Measurements from ENCODE around the gene TPCN1. TPM values are rescaled to one million over a fixed set of nuclear protein-coding genes. Genes with fewer than 3 reads are reported as not detected.

The TPCN1 gene
- total RNA-seq, 1 donor from 2014 or later: 39.5 TPM

GRCh38 chr12:113174461-113175384 is 46.5 kb upstream of the TPCN1 start:
- Histone ChIP-seq H3K4me1 (no peaks in the 10 kb centered on the region), H3K27ac (no peak overlapping the region), H3K4me3 (no peak overlapping the region), H3K9me3 (no peaks in the 10 kb centered on the region), H3K36me3 (peaks cover 0 to 95% of the 10 kb centered on the region in 2 donors), H3K27me3 (no peaks in the 10 kb centered on the region)
- intact Hi-C loops (cut with DNase I): no loop called here
- TF ChIP-seq CTCF (IDR thresholded peaks at IDR 0.05): peak; percentile 80 to 98 (median 88)
- no peak for TF ChIP-seq POLR2AphosphoS5 (IDR thresholded peaks at IDR 0.05; ENCODE audit: insufficient read depth in 1 of 2, low read depth in 1 of 2)
- TF ChIP-seq POLR2A (IDR thresholded peaks at IDR 0.05): no peak
- DNase-seq (ENCODE audit: extremely low spot score in 2 of 2): no peak

GRCh38 chr12:113179023-113179422 is 42.2 kb upstream of the TPCN1 start:
- Histone ChIP-seq H3K4me3 (no peak overlapping the region), H3K4me1 (peaks cover 11% of the 10 kb centered on the region), H3K27ac (no peak overlapping the region), H3K9me3 (no peaks in the 10 kb centered on the region), H3K27me3 (no peaks in the 10 kb centered on the region), H3K36me3 (peaks cover 0 to 60% of the 10 kb centered on the region in 2 donors)
- no peak for TF ChIP-seq POLR2AphosphoS5 (IDR thresholded peaks at IDR 0.05; ENCODE audit: insufficient read depth in 1 of 2, low read depth in 1 of 2)
- no peak for TF ChIP-seq CTCF (IDR thresholded peaks at IDR 0.05)
- no peak for TF ChIP-seq POLR2A (IDR thresholded peaks at IDR 0.05)
- intact Hi-C loops (cut with DNase I): no loop called here
- no peak for DNase-seq (ENCODE audit: extremely low spot score in 2 of 2)

DNA sequence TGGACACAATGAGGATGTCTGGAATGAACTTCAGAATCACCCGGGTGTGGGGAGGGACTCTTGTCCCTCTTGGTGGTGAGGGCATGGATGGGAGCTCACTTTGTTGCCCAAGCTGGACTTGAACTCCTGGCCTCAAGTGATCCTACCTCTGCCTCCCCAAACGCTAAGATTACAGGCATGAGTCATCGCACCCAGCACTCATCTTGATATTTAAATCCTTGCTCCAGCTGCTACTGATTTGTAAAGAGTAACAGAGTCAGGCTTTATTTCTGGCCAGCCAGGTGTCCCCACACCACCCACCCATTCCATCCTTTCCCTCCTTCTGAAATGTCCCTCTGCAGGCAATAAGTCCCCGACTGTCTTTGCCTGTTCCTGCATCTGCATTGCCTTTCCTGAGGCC is 40.9 kb upstream of the TPCN1 start:
- peaks cover 16% of the 10 kb centered on the region for H3K4me1 ChIP-seq
- no peak overlapping the region for H3K4me3 ChIP-seq
- H3K27me3 ChIP-seq: no peaks in the 10 kb centered on the region
- peaks cover 0 to 52% of the 10 kb centered on the region in 2 donors for H3K36me3 ChIP-seq
- DNase-seq (ENCODE audit: extremely low spot score in 2 of 2): no peak
- no peak for TF ChIP-seq CTCF (IDR thresholded peaks at IDR 0.05)
- no peak for TF ChIP-seq POLR2AphosphoS5 (IDR thresholded peaks at IDR 0.05; ENCODE audit: insufficient read depth in 1 of 2, low read depth in 1 of 2)
- no peak for TF ChIP-seq POLR2A (IDR thresholded peaks at IDR 0.05)
- no peak overlapping the region for H3K27ac ChIP-seq
- intact Hi-C loops (cut with DNase I): no loop called here
- H3K9me3 ChIP-seq: no peaks in the 10 kb centered on the region

- intact Hi-C loops (cut with DNase I): no loop called here
- Histone ChIP-seq H3K27ac (no peak overlapping the region), H3K4me3 (no peak overlapping the region), H3K27me3 (no peaks in the 10 kb centered on the region), H3K4me1 (peaks cover 26% of the 10 kb centered on the region), H3K36me3 (peaks cover 0 to 36% of the 10 kb centered on the region in 2 donors), H3K9me3 (no peaks in the 10 kb centered on the region)
- DNase-seq (ENCODE audit: extremely low spot score in 2 of 2): no peak
- TF ChIP-seq CTCF (IDR thresholded peaks at IDR 0.05) (no peak), POLR2A (IDR thresholded peaks at IDR 0.05) (no peak), POLR2AphosphoS5 (IDR thresholded peaks at IDR 0.05; ENCODE audit: insufficient read depth in 1 of 2, low read depth in 1 of 2) (no peak)
These were observed 39.3 kb upstream of the TPCN1 start for GRCh38 chr12:113181975-113182374.

GRCh38 chr12:113183030-113183589 is 38.2 kb upstream of the TPCN1 start:
- no peak overlapping the region for H3K4me3 ChIP-seq
- peaks cover 31% of the 10 kb centered on the region for H3K4me1 ChIP-seq
- DNase-seq (ENCODE audit: extremely low spot score in 2 of 2): no peak
- peaks cover 0 to 25% of the 10 kb centered on the region in 2 donors for H3K36me3 ChIP-seq
- no peak for TF ChIP-seq POLR2A (IDR thresholded peaks at IDR 0.05)
- TF ChIP-seq POLR2AphosphoS5 (IDR thresholded peaks at IDR 0.05; ENCODE audit: insufficient read depth in 1 of 2, low read depth in 1 of 2): no peak
- TF ChIP-seq CTCF (IDR thresholded peaks at IDR 0.05): no peak
- no peak overlapping the region for H3K27ac ChIP-seq
- intact Hi-C loops (cut with DNase I): no loop called here
- no peaks in the 10 kb centered on the region for H3K9me3 ChIP-seq
- no peaks in the 10 kb centered on the region for H3K27me3 ChIP-seq
